WI38 (cell line): Measurements from ENCODE around the gene PTPRT.

Source experiments
- H3K4me3 ChIP-seq: 2 replicates; pipeline ENCODE4 v1.5.1; 2011; ENCODE audit warnings: low read depth, mild to moderate bottlenecking, control low read depth, low read length
- CTCF ChIP-seq: IDR thresholded peaks from 2 replicates; pipeline ENCODE4 v1.5.1; 2012; ENCODE audit warnings: low read depth, mild to moderate bottlenecking, control low read depth, low read length

Gene PTPRT

GRCh38 chr20:42319252-42320013 lies 870.3 kb downstream of the PTPRT start:
- TF ChIP-seq CTCF: no peak
- H3K4me3 ChIP-seq: no peak overlapping the region

- no peak overlapping the region for H3K4me3 ChIP-seq
- no peak for TF ChIP-seq CTCF
Measured at GRCh38 chr20:42313704-42314103, 876.0 kb downstream of the PTPRT start.

GRCh38 chr20:42309050-42309449 lies 880.7 kb downstream of the PTPRT start:
- H3K4me3 ChIP-seq: no peak overlapping the region

GRCh38 chr20:42308171-42308570 lies 881.5 kb downstream of the PTPRT start:
- no peak for TF ChIP-seq CTCF
- H3K4me3 ChIP-seq: no peak overlapping the region

More at GRCh38 chr20:42309050-42309449, 880.7 kb downstream of the PTPRT start:
- no peak for TF ChIP-seq CTCF

GRCh38 chr20:42295592-42295991 lies 894.1 kb downstream of the PTPRT start:
- TF ChIP-seq CTCF: no peak
- no peak overlapping the region for H3K4me3 ChIP-seq

- TF ChIP-seq CTCF: no peak
- H3K4me3 ChIP-seq: no peak overlapping the region
Measured at GRCh38 chr20:42294976-42295375, 894.7 kb downstream of the PTPRT start.

GRCh38 chr20:42281801-42282200 lies 907.9 kb downstream of the PTPRT start:
- TF ChIP-seq CTCF: no peak
- no peak overlapping the region for H3K4me3 ChIP-seq
